GM18526 (cell line): ENCODE results near the gene NME7.

Experiments used
- POLR2A ChIP-seq: IDR thresholded peaks from 3 replicates; pipeline ENCODE4 v1.6.1; 2011; ENCODE audit not compliant: insufficient read length; ENCODE audit errors: extremely low read depth

NME7 gene

DNA sequence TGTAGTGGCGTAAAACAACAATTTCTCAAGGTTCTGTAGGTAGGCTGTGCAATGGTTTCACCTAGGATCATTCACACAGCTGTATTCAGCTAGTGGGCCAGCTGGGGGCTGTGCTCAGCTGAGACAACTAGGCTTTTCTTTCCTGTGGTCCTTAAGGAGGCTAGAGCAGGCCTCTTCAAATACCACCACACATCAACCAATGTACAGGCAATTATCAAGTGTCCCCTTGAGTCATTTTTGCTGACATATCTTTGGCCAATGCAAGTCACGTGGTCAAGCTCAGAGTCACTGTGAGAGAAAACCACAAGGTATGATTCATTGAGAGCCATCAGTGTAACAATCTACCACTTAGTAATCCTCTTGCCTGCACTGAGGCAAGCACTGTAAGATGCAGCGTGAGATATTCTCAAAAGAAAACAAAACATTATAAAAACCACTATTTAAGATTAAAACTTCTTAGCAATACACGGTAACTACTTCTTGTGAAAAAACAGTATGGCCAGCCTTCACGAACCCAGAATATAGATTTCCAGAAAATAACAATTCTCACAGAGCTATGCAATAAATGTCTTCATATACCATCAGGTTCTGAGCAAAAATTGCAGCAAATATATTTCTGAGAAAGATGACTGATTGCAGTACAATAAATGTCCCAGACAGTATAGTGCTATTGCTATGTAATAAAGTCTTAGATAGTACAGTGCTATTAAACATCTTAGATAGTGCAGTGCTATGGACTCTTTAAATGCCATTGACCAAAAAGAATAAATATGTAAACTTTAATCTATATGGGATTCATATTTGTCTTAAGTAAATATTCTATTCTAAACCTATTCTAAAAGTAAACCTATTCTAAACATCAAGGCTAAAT lies 55.3 kb downstream of the NME7 start:
- TF ChIP-seq POLR2A: no peak

DNA sequence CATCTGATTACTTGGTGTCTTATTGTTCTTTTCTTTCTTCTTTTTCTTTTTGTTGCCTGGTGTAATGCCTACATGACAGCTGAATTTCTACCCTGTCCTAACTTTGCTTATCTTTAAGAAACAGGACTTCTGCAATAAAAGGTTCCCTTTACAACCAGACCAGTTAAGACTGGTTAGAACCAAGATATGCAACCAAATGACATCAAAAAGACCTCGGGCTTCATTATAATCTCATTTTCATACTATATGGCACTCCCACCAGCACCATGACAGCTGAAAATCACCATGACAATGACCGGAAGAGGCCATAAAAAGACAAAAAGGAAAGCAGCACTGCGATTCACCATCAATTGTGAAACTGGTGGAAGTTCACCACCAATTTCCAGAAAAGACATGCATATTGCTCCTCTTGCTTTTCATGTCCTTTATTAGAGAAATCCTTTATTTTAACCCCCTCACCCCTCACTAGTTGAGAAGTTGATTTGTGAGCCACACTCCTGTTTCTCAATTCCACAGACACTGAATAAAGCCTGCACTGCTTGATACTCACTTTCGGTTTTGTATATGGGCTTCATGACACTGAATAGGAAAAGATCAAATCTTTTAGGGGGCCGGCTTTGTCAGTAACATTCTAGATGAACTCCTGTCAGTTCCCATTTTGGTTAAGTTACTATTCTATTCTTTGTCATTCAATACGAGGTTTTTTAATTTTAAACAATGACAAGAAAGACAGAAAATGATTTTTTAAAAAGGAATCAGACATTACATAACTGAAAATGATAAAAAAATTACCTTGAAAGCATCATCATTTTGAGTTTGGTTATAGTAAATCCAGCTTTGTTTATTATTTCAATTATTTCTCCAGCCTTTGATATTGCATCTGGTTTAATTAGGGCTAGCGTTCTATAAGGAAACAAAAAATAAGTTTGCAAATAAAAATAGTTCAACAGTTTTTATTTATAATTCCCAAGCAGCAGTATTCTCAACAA lies 58.1 kb downstream of the NME7 start:
- no peak for TF ChIP-seq POLR2A

DNA sequence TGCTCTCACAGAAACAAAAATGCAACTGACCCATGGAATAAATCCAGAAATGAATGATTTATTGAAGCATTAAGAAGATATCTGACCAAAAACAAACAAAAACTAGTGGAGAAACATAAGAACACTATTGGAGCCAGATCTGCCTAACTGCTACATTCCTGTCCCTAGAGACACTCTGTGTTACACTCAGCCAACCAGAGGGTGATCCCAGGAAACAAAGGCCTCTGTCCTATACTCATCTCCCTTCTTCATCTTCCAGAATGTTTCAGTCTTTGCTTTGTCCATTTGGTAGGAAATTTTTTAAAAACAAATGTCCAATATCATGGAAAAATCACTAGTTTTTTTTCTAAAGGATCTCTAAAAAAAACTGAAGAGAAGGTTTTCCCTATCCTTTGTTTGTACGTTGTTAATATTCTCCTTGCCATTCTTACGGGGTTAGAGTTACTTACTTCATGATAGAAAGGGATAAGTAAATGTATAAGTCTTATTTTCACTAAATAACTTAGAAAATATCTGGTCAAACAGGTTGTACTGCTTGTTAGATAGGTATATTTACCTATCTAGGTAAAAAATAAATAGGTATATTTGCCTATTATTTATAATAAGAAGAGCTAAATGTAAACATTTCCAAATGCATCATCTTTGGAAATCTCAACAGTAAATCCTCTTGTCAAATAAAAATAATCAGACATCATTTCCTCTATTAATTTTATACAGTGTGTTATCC lies 59.1 kb downstream of the NME7 start:
- no peak for TF ChIP-seq POLR2A

DNA sequence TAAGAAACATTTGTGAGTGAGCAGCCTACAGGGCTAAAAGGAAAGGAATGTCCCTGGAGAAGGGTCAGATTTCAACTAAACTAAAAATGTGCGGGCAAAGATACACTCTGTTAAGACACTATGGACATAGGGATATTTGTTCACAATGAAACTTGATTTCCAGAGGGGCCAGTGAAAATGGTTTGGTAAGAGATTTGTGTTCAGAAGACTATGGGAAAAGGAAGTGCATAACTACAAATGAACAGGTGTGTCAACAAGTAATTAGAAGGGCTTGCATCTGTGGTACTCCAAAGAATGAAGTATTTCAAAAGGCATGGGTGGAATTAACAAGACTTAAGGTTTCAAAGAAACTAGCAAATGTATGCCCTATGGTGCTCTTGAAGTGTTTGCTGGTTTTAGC lies 60.4 kb downstream of the NME7 start:
- no peak for TF ChIP-seq POLR2A

DNA sequence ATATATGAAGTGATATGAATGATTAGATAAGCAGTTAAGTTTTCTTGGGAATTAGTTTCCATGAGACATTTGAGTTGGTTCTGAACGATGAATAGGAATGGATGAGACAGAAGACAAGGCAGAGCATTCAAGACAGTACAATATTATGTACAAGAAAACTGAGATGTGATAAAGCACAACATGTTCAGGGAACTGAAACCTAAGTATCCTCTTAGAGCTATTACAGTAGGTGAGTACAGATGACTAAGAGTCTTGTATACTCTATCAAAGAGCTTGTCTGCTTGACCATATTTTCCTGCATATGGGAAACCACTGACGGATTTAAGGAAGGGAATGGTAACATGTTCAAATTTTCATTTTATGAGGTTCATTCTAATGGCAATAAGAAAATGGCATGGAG lies 61.6 kb downstream of the NME7 start:
- no peak for TF ChIP-seq POLR2A

DNA sequence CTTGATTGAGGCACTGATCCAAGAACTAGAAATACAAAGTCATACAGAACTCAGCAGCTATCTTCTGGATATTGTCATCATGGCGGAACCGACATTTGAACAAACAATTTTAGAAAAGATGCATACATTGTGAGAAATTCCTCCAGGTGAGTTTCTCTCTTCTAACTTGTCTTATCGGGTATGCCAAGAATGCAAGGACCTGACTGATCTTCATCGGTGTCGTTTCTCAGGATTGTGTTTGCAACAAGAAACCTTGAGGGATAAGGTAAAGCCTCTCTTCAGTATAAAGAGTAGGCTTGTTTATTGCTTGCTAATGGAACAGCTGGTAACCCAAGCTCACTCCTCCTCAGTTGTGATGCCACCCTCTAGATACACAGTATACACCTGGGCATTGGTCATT lies 62.2 kb downstream of the NME7 start:
- TF ChIP-seq POLR2A: no peak

DNA sequence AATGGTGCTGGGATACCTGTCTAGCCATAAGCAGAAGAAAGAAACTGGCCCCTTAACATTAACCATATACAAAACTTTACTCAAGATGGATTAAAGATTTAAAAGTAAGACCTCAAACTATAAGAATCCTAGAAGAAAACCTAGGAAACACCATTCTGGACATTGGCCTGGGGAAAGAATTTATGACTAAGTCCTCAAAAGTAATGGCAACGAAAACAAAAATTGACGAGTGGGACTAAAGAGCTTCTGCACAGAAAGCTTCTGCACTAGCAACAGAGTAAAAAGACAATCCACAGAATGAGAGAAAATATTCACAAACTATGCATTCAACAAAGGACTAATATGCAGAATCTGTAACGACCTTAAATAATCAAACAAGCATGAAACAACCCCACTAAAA lies 66.7 kb downstream of the NME7 start:
- TF ChIP-seq POLR2A: no peak

GRCh38 chr1:169298441-169298840 lies 69.2 kb downstream of the NME7 start:
- no peak for TF ChIP-seq POLR2A

DNA sequence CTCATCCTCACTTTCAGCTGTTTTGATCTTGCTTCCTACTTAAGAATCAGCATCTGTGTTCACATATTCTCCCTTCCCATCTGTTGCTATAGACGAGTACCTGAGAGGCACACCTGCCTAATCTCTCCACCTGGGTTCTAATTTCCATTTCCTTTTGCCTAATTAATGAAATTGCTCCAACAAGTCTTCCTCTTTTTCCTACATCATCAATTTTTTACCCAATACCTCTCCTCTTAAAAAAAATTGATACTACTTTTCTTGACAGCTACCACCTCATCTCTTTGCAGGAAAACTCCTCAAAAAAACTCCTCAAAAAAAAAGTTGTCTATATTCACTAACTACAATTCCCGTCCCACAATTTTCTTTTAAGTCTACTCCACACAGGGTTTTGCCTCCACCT lies 71.8 kb downstream of the NME7 start:
- TF ChIP-seq POLR2A: no peak

DNA sequence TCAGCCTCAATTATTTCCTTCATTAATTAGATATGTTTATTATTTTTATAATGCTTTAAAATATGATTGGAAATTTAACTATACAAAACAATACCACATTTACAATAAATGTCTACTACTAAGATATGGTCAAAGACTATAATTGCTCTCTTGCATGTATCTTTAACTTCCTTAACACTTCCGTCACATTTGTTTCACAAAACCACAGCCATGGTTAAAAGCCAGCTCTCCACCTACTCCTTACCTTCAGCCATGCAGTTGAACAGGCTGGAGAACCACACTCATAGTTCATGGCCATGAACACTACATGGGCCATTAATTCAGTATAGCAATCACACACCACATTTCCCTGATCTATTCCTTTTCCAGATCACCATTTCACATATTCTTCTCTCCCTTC lies 72.2 kb downstream of the NME7 start:
- no peak for TF ChIP-seq POLR2A

- no peak for TF ChIP-seq POLR2A
Observed at GRCh38 chr1:169289016-169289415, 78.6 kb downstream of the NME7 start.

- no peak for TF ChIP-seq POLR2A
Observed at GRCh38 chr1:169288011-169288414, 79.6 kb downstream of the NME7 start.

DNA sequence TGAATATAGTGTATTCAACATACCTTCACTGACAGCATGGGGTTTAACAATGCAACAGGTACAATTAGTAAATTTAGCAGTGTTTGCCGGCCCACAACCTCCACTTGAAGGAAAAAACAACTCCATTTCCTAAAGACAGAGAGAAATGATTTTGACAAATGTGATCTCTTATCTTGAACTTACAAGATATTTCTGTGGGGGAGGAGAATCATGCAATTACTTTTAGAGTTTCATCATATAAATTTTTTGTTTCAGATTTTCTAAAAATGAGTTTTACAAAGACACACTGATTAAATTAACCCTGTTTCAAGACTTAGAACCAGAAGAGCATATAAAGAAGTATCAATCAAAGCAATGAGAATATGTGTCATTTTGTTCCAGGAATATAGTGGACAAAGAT lies 80.3 kb downstream of the NME7 start:
- no peak for TF ChIP-seq POLR2A

- TF ChIP-seq POLR2A: no peak
Observed at GRCh38 chr1:169271098-169271497, 96.5 kb downstream of the NME7 start.

GRCh38 chr1:169266133-169266532 lies 101.5 kb downstream of the NME7 start:
- no peak for TF ChIP-seq POLR2A
